GM23248 (cell line): Measurements from ENCODE around the gene UBQLN4.

Experiments
- EZH2 ChIP-seq: fragments of 200-600 bp; sonication (generic); IDR thresholded peaks from 2 replicates; pipeline ENCODE4 v1.6.1; 2018; ENCODE audit warnings: antibody characterized with exemption, mild to moderate bottlenecking; ENCODE audit not compliant: insufficient read depth, poor library complexity, severe bottlenecking
- EZH2phosphoT487 ChIP-seq: fragments of 200-600 bp; sonication (generic); IDR thresholded peaks from 2 replicates; pipeline ENCODE4 v1.6.1; 2018; ENCODE audit warnings: antibody characterized with exemption, moderate library complexity, mild to moderate bottlenecking, low read depth; ENCODE audit not compliant: insufficient read depth

GRCh38 chr1:156099282-156099681 lies 45.7 kb upstream of the UBQLN4 start:
- TF ChIP-seq EZH2 (no peak), EZH2phosphoT487 (no peak)
